CD4-positive, alpha-beta T cell treated with Interleukin-1 beta for 1 hour (primary cell): ENCODE results near the gene KCNIP4.

ENCODE experiments used
- DNase-seq, 2 donors: peaks; one replicate each; pipeline ENCODE4 v3.0.0-alpha.2; 2020 to 2022

Gene KCNIP4

GRCh38 chr4:21680326-21680898 lies 268.2 kb downstream of the KCNIP4 start:
- DNase-seq: no peak

- DNase-seq: no peak
Observed at GRCh38 chr4:21678711-21679110, 269.9 kb downstream of the KCNIP4 start.

GRCh38 chr4:21677173-21677572 lies 271.4 kb downstream of the KCNIP4 start:
- DNase-seq: no peak

- DNase-seq: no peak
Observed at GRCh38 chr4:21664355-21664754, 284.2 kb downstream of the KCNIP4 start.

- DNase-seq: no peak
Observed at GRCh38 chr4:21656832-21657231, 291.7 kb downstream of the KCNIP4 start.

GRCh38 chr4:21655031-21655430 lies 293.5 kb downstream of the KCNIP4 start:
- DNase-seq: no peak

GRCh38 chr4:21652508-21653231 lies 295.9 kb downstream of the KCNIP4 start:
- DNase-seq: no peak

- no peak for DNase-seq
Observed at GRCh38 chr4:21649391-21650090, 299.0 kb downstream of the KCNIP4 start.

GRCh38 chr4:21645776-21646175 lies 302.8 kb downstream of the KCNIP4 start:
- no peak for DNase-seq

GRCh38 chr4:21641696-21642095 lies 306.9 kb downstream of the KCNIP4 start:
- no peak for DNase-seq

- DNase-seq: no peak
Observed at GRCh38 chr4:21638171-21638725, 310.3 kb downstream of the KCNIP4 start.

GRCh38 chr4:21628916-21629610 lies 319.5 kb downstream of the KCNIP4 start:
- no peak for DNase-seq

- DNase-seq: no peak
Observed at GRCh38 chr4:21628116-21628670, 320.4 kb downstream of the KCNIP4 start.

- no peak for DNase-seq
Observed at GRCh38 chr4:21625447-21625846, 323.1 kb downstream of the KCNIP4 start.

- no peak for DNase-seq
Observed at GRCh38 chr4:21605006-21605405, 343.6 kb downstream of the KCNIP4 start.

- DNase-seq: no peak
Observed at GRCh38 chr4:21596521-21596920, 352.1 kb downstream of the KCNIP4 start.

- DNase-seq: no peak
Observed at GRCh38 chr4:21593671-21594001, 354.9 kb downstream of the KCNIP4 start.

GRCh38 chr4:21592970-21593670 lies 355.5 kb downstream of the KCNIP4 start:
- no peak for DNase-seq

- no peak for DNase-seq
Observed at GRCh38 chr4:21577056-21577455, 371.5 kb downstream of the KCNIP4 start.

- no peak for DNase-seq
Observed at GRCh38 chr4:21571100-21571499, 377.5 kb downstream of the KCNIP4 start.

GRCh38 chr4:21569638-21570037 lies 378.9 kb downstream of the KCNIP4 start:
- no peak for DNase-seq

GRCh38 chr4:21555083-21555482 lies 393.5 kb downstream of the KCNIP4 start:
- no peak for DNase-seq
